ENCODE data around the gene HSPBP1. TPM values are rescaled to one million over a fixed set of nuclear protein-coding genes. Genes with fewer than 3 reads are reported as not detected.

HSPBP1 gene
- total and polyA plus RNA-seq, 9 of the 15 experiments (the other 6 are each of a cell fraction or from before 2014, with no cell fraction given) = 0.83 to 81.3 (median 21.8) TPM

DNA sequence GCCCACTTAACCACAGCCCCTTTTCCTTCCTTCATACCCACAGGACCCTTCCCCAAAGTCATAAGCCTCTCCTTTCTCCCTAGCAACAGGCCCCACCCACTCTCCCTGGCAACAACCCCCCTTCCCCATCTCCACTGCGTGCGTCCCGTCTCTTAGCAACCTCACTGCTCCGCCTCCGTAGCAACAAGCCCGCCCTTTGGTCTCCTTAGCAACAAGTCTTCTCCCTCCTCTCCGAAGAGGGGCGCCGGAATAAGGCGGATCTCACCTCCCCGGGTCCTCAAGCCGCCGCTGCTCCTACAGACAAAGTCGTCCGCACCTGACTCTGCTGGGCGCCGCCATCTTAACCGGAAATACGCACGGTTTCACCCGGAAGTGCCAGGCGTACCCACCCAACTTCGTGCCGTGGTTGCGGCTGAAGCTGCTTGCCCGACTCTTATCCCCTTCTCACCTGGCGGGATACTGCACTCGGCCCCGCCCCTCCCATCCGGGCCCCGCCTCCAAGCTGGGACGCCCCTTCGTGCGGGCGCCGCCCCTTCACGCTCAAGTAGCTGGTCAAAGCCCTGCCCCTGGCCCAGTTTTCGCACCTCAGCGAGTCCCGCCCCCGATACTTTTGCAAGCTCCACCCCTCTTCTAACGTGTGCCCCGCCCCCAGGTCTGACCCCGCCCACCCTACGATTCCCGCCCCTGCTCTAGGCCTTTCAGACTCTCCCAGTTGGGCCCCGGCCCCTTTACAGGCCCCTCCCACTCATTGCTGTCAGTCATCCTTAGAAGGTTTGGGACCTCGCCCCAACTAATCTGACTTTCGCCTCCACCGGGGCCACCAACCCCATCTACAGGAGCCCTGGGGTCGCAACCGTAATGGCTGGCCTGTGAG, at the start of gene HSPBP1 (continued):
- TF ChIP-seq SRF (CRISPR knock-in tag; IDR thresholded peaks at IDR 0.05) = peak in 1 of 2 experiments; percentile 43; a peak in 1 of 4 replicates
- TF ChIP-seq ZNF174 (CRISPR knock-in tag; IDR thresholded peaks at IDR 0.05) = no peak
- TF ChIP-seq PRPF4 (IDR thresholded peaks at IDR 0.05; ENCODE audit: insufficient read depth, low read depth, low read length, poor library complexity, severe bottlenecking) = no peak
- TF ChIP-seq HOXB6 (CRISPR knock-in tag; IDR thresholded peaks at IDR 0.05; ENCODE audit: borderline replicate concordance) = no peak
- TF ChIP-seq NCOA1 (IDR thresholded peaks at IDR 0.05; ENCODE audit: low read depth) = peak; percentile 90
- TF ChIP-seq RBM25 (IDR thresholded peaks at IDR 0.05; ENCODE audit: low read depth, low read length, severe bottlenecking) = no peak
- TF ChIP-seq ZNF3 (CRISPR knock-in tag; IDR thresholded peaks at IDR 0.05) = no peak
- TF ChIP-seq ZNF354B (CRISPR knock-in tag; IDR thresholded peaks at IDR 0.05) = no peak
- no peak for TF ChIP-seq ADNP (tag; IDR thresholded peaks at IDR 0.05)
- TF ChIP-seq, protein P1, sequence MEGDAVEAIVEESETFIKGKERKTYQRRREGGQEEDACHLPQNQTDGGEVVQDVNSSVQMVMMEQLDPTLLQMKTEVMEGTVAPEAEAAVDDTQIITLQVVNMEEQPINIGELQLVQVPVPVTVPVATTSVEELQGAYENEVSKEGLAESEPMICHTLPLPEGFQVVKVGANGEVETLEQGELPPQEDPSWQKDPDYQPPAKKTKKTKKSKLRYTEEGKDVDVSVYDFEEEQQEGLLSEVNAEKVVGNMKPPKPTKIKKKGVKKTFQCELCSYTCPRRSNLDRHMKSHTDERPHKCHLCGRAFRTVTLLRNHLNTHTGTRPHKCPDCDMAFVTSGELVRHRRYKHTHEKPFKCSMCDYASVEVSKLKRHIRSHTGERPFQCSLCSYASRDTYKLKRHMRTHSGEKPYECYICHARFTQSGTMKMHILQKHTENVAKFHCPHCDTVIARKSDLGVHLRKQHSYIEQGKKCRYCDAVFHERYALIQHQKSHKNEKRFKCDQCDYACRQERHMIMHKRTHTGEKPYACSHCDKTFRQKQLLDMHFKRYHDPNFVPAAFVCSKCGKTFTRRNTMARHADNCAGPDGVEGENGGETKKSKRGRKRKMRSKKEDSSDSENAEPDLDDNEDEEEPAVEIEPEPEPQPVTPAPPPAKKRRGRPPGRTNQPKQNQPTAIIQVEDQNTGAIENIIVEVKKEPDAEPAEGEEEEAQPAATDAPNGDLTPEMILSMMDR (IDR thresholded peaks at IDR 0.05 in 2 of 3, conservative IDR thresholded peaks at IDR 0.05 in 1 of 3; ENCODE audit: insufficient read depth in 2 of 3, low read depth in 1 of 3, low read length in 3 of 3) = 0 out of 6 replicates have a peak, but pooled peaks of 1 of the 3 experiments have one; percentile 1
- TF ChIP-seq, protein P2, sequence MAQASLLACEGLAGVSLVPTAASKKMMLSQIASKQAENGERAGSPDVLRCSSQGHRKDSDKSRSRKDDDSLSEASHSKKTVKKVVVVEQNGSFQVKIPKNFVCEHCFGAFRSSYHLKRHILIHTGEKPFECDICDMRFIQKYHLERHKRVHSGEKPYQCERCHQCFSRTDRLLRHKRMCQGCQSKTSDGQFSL (CRISPR knock-in tag; IDR thresholded peaks at IDR 0.05) = 0 out of 2 replicates have a peak, but pooled peaks have one; percentile 34
- TF ChIP-seq, protein P2 (tag; IDR thresholded peaks at IDR 0.05) = no peak
- TF ChIP-seq SIN3B (IDR thresholded peaks at IDR 0.05; ENCODE audit: low read depth) = peak; percentile 96
- TF ChIP-seq PRMT5 (CRISPR knock-in tag; IDR thresholded peaks at IDR 0.05) = no peak
- TF ChIP-seq FOXK1 (CRISPR knock-in tag; IDR thresholded peaks at IDR 0.05; ENCODE audit: borderline replicate concordance) = no peak
- TF ChIP-seq, protein P3, sequence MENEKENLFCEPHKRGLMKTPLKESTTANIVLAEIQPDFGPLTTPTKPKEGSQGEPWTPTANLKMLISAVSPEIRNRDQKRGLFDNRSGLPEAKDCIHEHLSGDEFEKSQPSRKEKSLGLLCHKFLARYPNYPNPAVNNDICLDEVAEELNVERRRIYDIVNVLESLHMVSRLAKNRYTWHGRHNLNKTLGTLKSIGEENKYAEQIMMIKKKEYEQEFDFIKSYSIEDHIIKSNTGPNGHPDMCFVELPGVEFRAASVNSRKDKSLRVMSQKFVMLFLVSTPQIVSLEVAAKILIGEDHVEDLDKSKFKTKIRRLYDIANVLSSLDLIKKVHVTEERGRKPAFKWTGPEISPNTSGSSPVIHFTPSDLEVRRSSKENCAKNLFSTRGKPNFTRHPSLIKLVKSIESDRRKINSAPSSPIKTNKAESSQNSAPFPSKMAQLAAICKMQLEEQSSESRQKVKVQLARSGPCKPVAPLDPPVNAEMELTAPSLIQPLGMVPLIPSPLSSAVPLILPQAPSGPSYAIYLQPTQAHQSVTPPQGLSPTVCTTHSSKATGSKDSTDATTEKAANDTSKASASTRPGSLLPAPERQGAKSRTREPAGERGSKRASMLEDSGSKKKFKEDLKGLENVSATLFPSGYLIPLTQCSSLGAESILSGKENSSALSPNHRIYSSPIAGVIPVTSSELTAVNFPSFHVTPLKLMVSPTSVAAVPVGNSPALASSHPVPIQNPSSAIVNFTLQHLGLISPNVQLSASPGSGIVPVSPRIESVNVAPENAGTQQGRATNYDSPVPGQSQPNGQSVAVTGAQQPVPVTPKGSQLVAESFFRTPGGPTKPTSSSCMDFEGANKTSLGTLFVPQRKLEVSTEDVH (IDR thresholded peaks at IDR 0.05; ENCODE audit: low read depth, partially characterized antibody) = peak; percentile 85
- no peak for TF ChIP-seq KAT8 (IDR thresholded peaks at IDR 0.05; ENCODE audit: low read depth)
- TF ChIP-seq, protein P4, sequence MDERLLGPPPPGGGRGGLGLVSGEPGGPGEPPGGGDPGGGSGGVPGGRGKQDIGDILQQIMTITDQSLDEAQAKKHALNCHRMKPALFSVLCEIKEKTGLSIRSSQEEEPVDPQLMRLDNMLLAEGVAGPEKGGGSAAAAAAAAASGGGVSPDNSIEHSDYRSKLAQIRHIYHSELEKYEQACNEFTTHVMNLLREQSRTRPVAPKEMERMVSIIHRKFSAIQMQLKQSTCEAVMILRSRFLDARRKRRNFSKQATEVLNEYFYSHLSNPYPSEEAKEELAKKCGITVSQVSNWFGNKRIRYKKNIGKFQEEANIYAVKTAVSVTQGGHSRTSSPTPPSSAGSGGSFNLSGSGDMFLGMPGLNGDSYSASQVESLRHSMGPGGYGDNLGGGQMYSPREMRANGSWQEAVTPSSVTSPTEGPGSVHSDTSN (CRISPR knock-in tag; IDR thresholded peaks at IDR 0.05; ENCODE audit: low read depth) = peak; percentile 80
- TF ChIP-seq, protein P4 (tag; conservative IDR thresholded peaks at IDR 0.05; ENCODE audit: low read depth) = peak; percentile 88
